Central memory CD8-positive, alpha-beta T cell (primary cell): ENCODE measurements around the gene KRT13.

Experiments
- ATAC-seq: fragments of 150-1000 bp; cut with Tn5 transposase; replicated peaks from 2 replicates; pipeline ENCODE4 v1.10.0; 2022; ENCODE audit warnings: mild to moderate bottlenecking, moderate FRiP score, moderate number of reproducible peaks; ENCODE audit not compliant: poor library complexity, severe bottlenecking; ENCODE audit errors: extremely low read depth
- DNase-seq, 2 donors: peaks; one replicate each; pipeline ENCODE4 v3.0.0; 2021; ENCODE audit warnings: low spot score in 2 of 2
- H3K27ac Mint-ChIP-seq: one replicate; pipeline ENCODE4 v1.8.0; 2022; ENCODE audit warnings: low read depth, mild to moderate bottlenecking, moderate library complexity, mixed read lengths
- H3K27me3 Mint-ChIP-seq: one replicate; pipeline ENCODE4 v1.8.0; 2022; ENCODE audit warnings: mixed read lengths
- H3K36me3 Mint-ChIP-seq: one replicate; pipeline ENCODE4 v1.8.0; 2022; ENCODE audit warnings: mild to moderate bottlenecking, moderate library complexity, mixed read lengths; ENCODE audit not compliant: insufficient read depth
- H3K4me1 Mint-ChIP-seq: one replicate; pipeline ENCODE4 v1.8.0; 2022; ENCODE audit warnings: mixed read lengths
- H3K4me3 Mint-ChIP-seq: one replicate; pipeline ENCODE4 v1.8.0; 2022; ENCODE audit warnings: mild to moderate bottlenecking, moderate library complexity, mixed read lengths
- H3K9me3 Mint-ChIP-seq: one replicate; pipeline ENCODE4 v1.8.0; 2022; ENCODE audit warnings: mixed read lengths

Gene KRT13

DNA sequence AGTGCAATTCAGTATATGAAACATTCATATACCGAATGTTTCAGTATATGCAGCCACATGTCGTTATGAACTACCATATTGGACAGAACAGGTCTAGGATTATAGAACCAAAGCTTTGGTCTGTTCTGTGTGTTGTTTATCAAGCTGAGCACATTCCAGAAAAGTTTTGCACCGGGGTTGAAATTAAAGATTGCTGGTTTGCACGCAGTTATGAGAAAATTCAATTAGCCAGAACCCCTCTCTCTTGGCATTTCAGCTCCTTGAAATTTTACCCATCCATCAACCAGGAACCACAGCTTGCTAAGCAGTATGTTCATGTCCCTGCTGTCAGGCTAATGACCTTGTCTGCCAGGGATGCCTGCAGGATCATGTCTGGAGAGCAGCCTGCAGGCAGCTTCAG is 47.7 kb downstream of the KRT13 start:
- Mint-ChIP-seq H3K27me3 (peaks cover 8% of the 10 kb centered on the region), H3K36me3 (peaks cover under 1% of the 10 kb centered on the region), H3K4me1 (no peaks in the 10 kb centered on the region), H3K4me3 (no peak overlapping the region), H3K9me3 (no peaks in the 10 kb centered on the region), H3K27ac (no peak overlapping the region)
- no peak for ATAC-seq
- no peak for DNase-seq

DNA sequence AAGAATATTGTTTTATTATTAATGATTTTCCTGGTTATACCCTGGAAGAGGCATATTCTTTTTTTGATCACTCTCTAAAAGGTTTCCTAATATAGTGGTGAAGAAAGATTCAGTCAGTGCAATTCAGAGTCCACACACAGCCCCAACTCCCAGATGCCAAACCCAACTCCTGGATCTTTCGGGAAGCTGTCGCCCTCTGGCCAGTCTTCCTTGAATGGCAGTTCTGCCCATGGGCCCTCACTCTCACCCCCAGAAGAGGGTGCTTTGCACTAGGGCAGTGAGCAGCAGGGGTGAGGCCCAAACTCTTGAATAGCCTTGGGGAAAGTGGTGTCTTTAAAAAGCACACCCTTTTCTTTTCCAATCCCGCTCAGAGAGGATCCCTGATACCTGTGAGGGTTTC is 49.2 kb downstream of the KRT13 start:
- no peaks in the 10 kb centered on the region for H3K9me3 Mint-ChIP-seq
- no peak overlapping the region for H3K4me3 Mint-ChIP-seq
- no peaks in the 10 kb centered on the region for H3K36me3 Mint-ChIP-seq
- peaks cover 17% of the 10 kb centered on the region for H3K27me3 Mint-ChIP-seq
- H3K4me1 Mint-ChIP-seq, result no peaks in the 10 kb centered on the region
- no peak for ATAC-seq
- no peak overlapping the region for H3K27ac Mint-ChIP-seq
- no peak for DNase-seq

DNA sequence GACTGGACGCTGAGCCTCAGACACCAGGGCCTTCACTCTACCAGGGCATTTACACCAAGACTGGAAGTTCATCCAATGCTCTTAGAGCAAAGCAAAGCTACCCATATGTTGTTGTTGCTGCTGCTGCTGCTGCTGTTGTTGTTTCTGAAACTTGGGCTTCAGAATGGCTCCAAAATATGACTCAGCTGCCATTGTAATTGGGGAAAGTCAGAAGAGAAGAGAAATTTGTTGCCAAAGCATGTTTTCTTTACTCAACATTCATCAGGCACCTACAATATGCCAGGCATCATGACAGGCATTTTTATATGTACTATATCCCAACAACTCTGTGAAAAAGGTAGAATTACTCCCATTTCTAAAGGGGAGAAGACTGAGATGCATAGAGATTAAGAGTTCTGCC is 50.2 kb downstream of the KRT13 start:
- Mint-ChIP-seq H3K9me3 (no peaks in the 10 kb centered on the region), H3K27ac (no peak overlapping the region), H3K27me3 (peaks cover 26% of the 10 kb centered on the region), H3K36me3 (no peaks in the 10 kb centered on the region), H3K4me3 (no peak overlapping the region), H3K4me1 (peaks cover 4% of the 10 kb centered on the region)
- DNase-seq (no peak), ATAC-seq (no peak)

DNA sequence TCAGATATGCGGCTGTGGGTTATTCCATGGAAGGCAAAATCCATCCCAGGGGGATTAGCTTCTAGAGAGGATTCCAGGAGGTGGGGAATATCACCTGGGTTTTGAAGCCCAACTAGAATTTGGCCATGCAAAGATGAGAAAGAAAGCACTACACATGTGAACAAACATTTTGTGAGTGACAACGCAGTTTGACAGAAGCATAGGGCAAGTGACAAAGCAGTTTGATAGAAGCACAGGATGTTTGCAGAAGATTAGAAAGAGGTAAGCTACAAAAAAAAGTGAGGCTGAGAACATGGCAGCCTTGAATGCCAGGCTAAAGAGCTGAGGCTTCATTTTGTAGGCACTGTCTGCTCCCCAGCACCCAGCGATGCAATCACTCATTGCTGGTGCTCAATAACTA is 52.3 kb downstream of the KRT13 start:
- DNase-seq (no peak), ATAC-seq (no peak)
- Mint-ChIP-seq H3K27ac (no peak overlapping the region), H3K4me3 (no peak overlapping the region), H3K9me3 (no peaks in the 10 kb centered on the region), H3K27me3 (peaks cover 40% of the 10 kb centered on the region), H3K4me1 (peaks cover 11% of the 10 kb centered on the region), H3K36me3 (no peaks in the 10 kb centered on the region)

DNA sequence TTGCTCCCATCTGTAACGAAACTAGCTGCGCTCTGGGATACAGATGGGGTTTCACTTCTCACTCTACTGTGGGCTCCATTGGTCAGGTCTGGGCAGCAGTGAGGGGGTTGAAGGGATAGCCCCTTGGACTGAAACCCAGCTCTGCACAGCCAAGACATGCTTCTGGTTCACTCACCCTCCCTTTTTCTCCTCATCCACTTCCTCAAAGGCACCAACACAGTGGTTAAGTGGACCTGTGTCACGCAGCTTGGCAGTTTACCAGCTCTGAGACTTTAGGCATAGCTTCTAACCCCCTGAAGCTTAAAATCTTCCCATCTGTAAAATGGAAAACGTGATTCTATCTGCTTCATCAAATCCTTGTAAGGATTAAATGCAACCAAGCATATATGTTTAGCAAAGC is 53.1 kb downstream of the KRT13 start:
- H3K4me3 Mint-ChIP-seq, result no peak overlapping the region
- no peaks in the 10 kb centered on the region for H3K9me3 Mint-ChIP-seq
- no peak for ATAC-seq
- H3K27ac Mint-ChIP-seq, result no peak overlapping the region
- no peak for DNase-seq
- peaks cover 41% of the 10 kb centered on the region for H3K27me3 Mint-ChIP-seq
- no peaks in the 10 kb centered on the region for H3K36me3 Mint-ChIP-seq
- H3K4me1 Mint-ChIP-seq, result peaks cover 11% of the 10 kb centered on the region

DNA sequence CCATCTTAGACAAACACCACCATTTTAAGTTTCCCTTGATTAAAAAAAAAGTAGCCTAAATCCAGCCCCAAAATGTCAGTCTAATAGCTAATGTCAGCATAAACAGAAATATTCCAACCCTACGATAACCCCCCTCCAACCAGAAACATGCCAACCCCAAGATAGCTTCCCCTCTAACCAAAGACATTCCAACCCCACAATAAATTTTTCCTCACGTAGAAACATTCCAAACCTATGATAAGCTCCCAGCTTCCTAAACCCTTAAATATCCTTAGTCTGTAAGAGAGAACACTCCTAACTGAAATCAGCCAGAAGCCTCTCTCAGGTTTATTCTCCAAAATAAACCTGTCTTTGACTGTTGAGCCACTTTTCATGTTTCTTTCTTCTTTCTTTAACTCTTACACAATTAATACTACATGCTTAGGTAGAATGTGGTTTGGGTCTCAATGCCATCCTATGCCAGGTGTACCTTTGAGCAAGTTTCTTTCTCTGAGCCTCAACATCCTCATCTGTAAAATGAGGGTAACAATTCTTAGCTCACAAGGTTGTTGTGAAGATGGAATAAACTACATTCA is 54.2 kb downstream of the KRT13 start:
- no peak for DNase-seq
- no peak for ATAC-seq
- H3K27me3 Mint-ChIP-seq, result peaks cover 50% of the 10 kb centered on the region
- no peak overlapping the region for H3K4me3 Mint-ChIP-seq
- peaks cover 15% of the 10 kb centered on the region for H3K4me1 Mint-ChIP-seq
- no peaks in the 10 kb centered on the region for H3K9me3 Mint-ChIP-seq
- peaks cover 3% of the 10 kb centered on the region for H3K36me3 Mint-ChIP-seq
- no peak overlapping the region for H3K27ac Mint-ChIP-seq
